NCI-H748 treated with DMSO at 0.1 percent for 48 hours (cell line): ENCODE data around the gene DBR1.
"Not testable (repeated sequence)": the region's sequence is repeated elsewhere in the genome, so short reads cannot be mapped to it uniquely, and the experiment has no call there.

Experiments
- DNase-seq: peaks from one replicate; lab custom pipeline; 2025; lab: John Stamatoyannopoulos, UW

DBR1 gene

GRCh38 chr3:138186803-138187295 lies 12.1 kb upstream of the DBR1 start:
- DNase-seq = peak; percentile 46

GRCh38 chr3:138186221-138186620 lies 11.5 kb upstream of the DBR1 start:
- no peak for DNase-seq

GRCh38 chr3:138184994-138185393 lies 10.3 kb upstream of the DBR1 start:
- DNase-seq = no peak

GRCh38 chr3:138180375-138181029 lies 5.8 kb upstream of the DBR1 start:
- DNase-seq = peak; percentile 68

- no peak for DNase-seq
Observed at GRCh38 chr3:138173769-138174420, 826 bp downstream of the DBR1 start.

- DNase-seq = no peak
Observed at GRCh38 chr3:138172625-138173024, 2.1 kb downstream of the DBR1 start.

- no peak for DNase-seq
Observed at GRCh38 chr3:138165061-138165460, 9.7 kb downstream of the DBR1 start.

- no peak for DNase-seq
Observed at GRCh38 chr3:138157743-138158142, 17.0 kb downstream of the DBR1 start.

GRCh38 chr3:138154534-138154933 lies 20.2 kb downstream of the DBR1 start:
- no peak for DNase-seq

GRCh38 chr3:138148503-138148902 lies 26.2 kb downstream of the DBR1 start:
- no peak for DNase-seq

GRCh38 chr3:138142181-138142580 lies 32.5 kb downstream of the DBR1 start:
- not testable (repeated sequence) for DNase-seq

- DNase-seq = no peak
Observed at GRCh38 chr3:138140940-138141339, 33.8 kb downstream of the DBR1 start.

- no peak for DNase-seq
Observed at GRCh38 chr3:138139691-138140090, 35.0 kb downstream of the DBR1 start.

GRCh38 chr3:138137861-138138260 lies 36.9 kb downstream of the DBR1 start:
- no peak for DNase-seq

GRCh38 chr3:138136201-138136600 lies 38.5 kb downstream of the DBR1 start:
- DNase-seq = no peak

- no peak for DNase-seq
Observed at GRCh38 chr3:138135833-138136194, 38.9 kb downstream of the DBR1 start.

GRCh38 chr3:138135146-138135832 lies 39.4 kb downstream of the DBR1 start:
- no peak for DNase-seq

GRCh38 chr3:138132239-138132638 lies 42.5 kb downstream of the DBR1 start, which contains the start of gene A4GNT:
Gene A4GNT, minus strand, starts transcription at chr3:138132390. Its CDS starts 1,134 bp downstream, at chr3:138131256.
- no peak for DNase-seq

- no peak for DNase-seq
Observed at GRCh38 chr3:138127636-138128365, 46.9 kb downstream of the DBR1 start.

GRCh38 chr3:138125548-138126221 lies 49.0 kb downstream of the DBR1 start:
- no peak for DNase-seq

- DNase-seq = no peak
Observed at GRCh38 chr3:138124706-138125355, 49.9 kb downstream of the DBR1 start.
